NOMO-1 (cell line): ENCODE data around the gene NAA16.
"Not testable (repeated sequence)": the region's sequence is repeated elsewhere in the genome, so short reads cannot be mapped to it uniquely, and the experiment has no call there.

Experiments
- DNase-seq, 2 experiments: peaks; one replicate each; lab custom pipeline; 2025; ENCODE audit not compliant: unreplicated experiment in 2 of 2; lab: John Stamatoyannopoulos, UW

The NAA16 gene

GRCh38 chr13:41403983-41404382, 92.9 kb downstream of the NAA16 start:
- DNase-seq = no peak

DNA sequence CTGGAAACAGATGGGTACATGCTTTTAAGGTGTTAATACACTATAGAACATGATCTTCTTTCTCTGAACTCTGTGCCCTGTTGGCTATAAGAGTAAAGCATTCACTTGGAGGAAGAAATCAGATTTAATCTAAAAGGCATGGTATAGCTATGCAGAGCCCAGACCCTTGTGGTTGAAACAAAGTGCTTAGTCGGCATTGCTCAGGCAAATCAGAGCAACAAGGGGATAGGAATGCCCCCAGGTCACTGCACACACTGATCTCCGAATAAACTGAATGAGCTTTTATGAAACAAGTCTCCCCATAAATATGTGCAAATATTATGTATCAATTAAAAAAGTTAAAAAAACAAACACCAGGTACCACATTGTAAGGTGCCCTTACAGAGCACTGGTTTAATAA, 94.3 kb downstream of the NAA16 start:
- DNase-seq = no peak

DNA sequence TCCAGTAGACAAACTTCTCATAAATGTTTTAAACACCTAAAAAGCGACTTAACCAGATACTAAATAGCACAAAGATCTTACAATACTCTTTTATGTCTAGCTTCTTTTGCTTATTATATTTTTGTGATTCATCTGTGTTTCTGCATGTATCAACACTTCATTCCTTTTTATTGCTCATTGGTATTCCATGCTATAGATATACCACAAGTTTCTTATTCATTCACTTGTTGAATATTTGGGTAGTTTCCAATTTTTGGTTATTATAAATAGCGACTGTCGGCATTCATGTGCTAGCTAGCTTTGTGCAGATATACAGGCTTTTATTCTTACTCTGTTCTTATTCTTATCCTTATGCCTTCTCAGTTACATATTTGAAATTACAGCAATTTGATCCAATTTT, 96.3 kb downstream of the NAA16 start:
- no peak for DNase-seq

GRCh38 chr13:41408121-41408520, 97.1 kb downstream of the NAA16 start:
- no peak for DNase-seq

- no peak for DNase-seq
These were observed 97.7 kb downstream of the NAA16 start for GRCh38 chr13:41408746-41409145.

GRCh38 chr13:41409611-41410010, 98.5 kb downstream of the NAA16 start:
- no peak for DNase-seq

GRCh38 chr13:41411060-41411459, 100.0 kb downstream of the NAA16 start:
- no peak for DNase-seq

GRCh38 chr13:41411522-41411921, 100.5 kb downstream of the NAA16 start:
- DNase-seq = no peak

DNA sequence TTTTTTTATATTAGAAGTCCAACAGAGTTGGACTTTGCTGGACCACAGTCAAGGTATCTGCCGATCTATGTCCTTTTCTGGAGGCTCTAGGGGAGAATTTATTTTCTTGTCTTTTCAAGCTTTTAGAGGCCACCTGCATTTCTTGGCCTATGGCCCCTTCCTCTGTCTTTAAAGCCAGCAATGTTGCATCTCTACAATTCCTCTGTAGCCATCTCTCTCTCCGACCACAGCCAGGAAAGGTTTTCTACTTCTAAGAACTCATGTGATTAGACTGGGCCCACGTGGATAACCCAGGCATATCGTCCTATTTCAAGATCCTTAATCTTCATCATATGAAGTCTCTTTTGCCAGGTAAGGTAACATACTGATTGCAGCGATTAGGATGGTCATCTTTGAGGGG, 102.8 kb downstream of the NAA16 start:
- no peak for DNase-seq

DNA sequence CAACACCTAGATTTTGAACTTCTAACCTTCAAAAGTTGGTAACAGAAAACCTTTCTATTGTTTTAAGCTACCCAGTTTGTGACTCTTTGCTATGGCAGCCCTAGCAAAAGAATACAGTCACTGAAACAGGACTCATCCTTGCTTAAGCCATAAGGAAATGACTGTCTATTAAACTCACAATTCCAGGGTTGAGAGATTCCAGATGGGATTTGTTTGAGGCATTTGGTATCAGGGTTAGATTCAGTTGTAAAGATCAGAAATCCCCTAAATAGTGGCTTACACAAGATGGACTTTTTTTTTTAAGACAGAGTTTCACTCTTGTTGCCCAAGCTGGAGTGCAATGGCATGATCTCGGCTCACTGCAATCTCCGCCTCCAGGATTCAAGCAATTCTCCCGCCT, 105.2 kb downstream of the NAA16 start:
- DNase-seq = no peak

DNA sequence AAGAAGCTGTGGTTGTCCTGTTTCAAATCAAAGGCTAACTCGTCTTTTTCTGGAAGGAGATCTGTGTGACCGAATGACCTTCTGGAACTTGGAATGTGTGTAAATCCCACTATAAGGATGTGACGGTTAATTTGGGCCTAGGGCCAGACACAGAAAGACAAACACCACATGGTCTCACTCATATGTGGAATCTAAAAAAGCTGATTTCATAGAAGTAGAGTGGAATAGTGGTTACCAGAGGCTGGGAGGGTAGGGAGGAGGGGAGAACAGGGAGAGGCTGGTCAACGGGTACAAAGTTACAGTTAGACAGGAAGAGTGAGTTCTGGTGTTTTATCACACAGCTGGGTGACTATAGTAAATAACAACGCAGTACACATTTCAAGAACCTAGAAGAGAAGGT, 107.0 kb downstream of the NAA16 start:
- no peak for DNase-seq

DNA sequence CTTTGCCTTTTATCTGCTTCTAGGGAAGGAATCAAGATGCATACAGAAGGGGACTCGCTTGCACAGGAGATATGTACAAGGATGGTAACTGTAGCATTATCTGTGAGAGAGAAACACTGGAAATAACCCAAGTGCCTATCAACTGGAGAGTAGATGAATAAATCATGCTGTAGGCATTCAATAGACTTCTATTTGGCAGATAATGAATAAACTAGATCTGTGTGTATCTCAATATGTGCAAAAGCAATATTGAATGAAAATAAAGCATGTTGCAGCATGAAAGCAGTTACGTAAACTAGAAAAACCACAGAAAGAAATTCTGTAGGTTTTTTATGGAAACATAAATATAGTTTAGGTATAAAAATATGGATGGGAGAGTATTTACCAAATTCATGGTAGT, 107.7 kb downstream of the NAA16 start:
- no peak for DNase-seq

DNA sequence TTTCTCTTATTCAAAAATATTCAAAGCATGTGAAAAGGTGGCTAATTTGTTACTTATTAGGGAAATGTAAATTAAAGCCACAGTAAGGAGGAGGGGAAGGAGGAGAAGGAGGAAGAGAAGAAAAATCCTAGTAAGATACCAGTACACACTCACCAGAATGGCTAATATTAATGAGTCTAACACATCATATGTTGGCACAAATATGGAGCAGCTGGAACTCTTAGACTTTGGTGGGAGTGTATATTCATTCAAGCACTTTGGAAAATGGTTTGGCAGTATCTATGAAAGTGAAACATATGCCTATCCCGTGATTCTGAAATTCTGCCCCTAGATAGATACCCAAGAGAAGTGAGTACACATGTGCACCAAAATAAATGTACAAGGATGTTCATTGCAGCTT, 108.1 kb downstream of the NAA16 start:
- no peak for DNase-seq

DNA sequence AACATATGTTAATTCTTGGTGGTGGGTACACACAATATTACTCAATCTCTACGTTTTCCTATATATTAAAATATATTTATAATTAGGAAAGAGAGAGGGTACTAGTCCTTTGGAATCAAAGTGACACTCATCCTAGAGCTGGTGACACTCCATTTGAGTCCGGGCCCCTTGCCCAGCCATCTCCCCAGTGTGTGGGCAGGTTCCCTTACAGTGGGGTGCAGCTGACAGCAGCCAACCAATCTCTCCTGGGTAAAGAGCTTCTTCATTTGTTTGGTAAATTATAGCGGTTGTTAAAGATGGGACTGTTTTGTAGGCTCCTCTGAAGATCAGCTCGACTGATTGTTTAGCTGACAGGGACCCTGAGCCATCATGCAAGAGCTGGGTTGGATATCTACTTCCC, 109.1 kb downstream of the NAA16 start:
- DNase-seq = no peak

- DNase-seq = not testable (repeated sequence)
These were observed 110.3 kb downstream of the NAA16 start for GRCh38 chr13:41421330-41421729.

- not testable (repeated sequence) for DNase-seq
These were observed 110.9 kb downstream of the NAA16 start for GRCh38 chr13:41421983-41422382.

- not testable (repeated sequence) for DNase-seq
These were observed 112.2 kb downstream of the NAA16 start for GRCh38 chr13:41423259-41423658.

DNA sequence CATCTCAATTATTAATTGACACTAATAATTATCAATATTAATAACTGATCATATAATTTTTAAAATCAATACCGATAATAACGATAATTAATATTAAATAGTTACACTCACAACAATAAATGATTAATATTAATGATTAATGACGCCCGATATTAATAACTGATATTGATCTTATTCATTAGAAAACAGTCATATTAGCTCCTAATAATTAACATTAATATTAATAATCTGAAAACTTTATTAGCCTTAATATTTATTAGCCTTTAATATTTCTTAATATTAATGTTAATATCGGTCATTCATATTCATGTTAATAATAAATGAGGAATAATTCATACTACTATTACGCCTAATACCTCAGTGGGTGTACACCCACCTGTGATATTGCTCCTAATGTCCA, 113.6 kb downstream of the NAA16 start:
- not testable (repeated sequence) for DNase-seq

GRCh38 chr13:41426047-41426446, 115.0 kb downstream of the NAA16 start:
- DNase-seq = no peak
